Measurements from ENCODE around the gene ATF6B.
A peak's percentile ranks its signal among the peaks of the same experiment; 100 is the strongest.

Gene ATF6B

GRCh38 chr6:32174416-32174815 is 46.4 kb upstream of the ATF6B start:
- no peak for DNase-seq (ENCODE audit: low read depth)
- peak overlapping the region; percentile 96 for H3K4me3 ChIP-seq (ENCODE audit: low read depth, low read length)
- TF ChIP-seq POLR2A (IDR thresholded peaks at IDR 0.05; ENCODE audit: extremely low read depth, insufficient read length) (no peak), MYC (IDR thresholded peaks at IDR 0.05; ENCODE audit: low read depth, low read length) (no peak), CTCF (IDR thresholded peaks at IDR 0.05; ENCODE audit: low read depth, low read length) (no peak), MAX (IDR thresholded peaks at IDR 0.05; ENCODE audit: low read depth, low read length) (no peak)

GRCh38 chr6:32173051-32173727 is 45.1 kb upstream of the ATF6B start:
- H3K4me3 ChIP-seq (ENCODE audit: low read depth, low read length): no peak overlapping the region
- no peak for DNase-seq (ENCODE audit: low read depth)
- no peak for TF ChIP-seq CTCF (IDR thresholded peaks at IDR 0.05; ENCODE audit: low read depth, low read length)
- TF ChIP-seq MAX (IDR thresholded peaks at IDR 0.05; ENCODE audit: low read depth, low read length): no peak
- no peak for TF ChIP-seq POLR2A (IDR thresholded peaks at IDR 0.05; ENCODE audit: extremely low read depth, insufficient read length)
- TF ChIP-seq MYC (IDR thresholded peaks at IDR 0.05; ENCODE audit: low read depth, low read length): no peak

DNA sequence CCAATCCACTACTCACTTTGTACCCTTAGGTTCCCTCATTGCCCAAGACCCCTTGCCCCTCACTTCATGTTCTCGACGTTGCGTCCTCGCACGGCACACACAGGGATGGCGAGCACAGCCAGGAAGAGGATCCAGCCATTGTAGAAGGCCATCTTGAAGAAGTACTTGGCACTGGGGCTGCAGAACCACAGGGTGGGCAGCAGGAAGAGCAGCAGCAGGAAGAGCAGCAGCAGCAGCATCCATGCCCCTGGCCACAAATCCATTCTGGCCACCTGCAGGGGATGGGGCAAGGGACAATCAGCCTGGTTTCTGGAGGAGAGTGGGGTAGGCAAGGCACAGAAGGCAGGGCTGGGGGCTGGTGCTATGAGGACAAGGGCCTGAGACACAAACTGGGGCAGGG is 43.2 kb upstream of the ATF6B start:
- no peak overlapping the region for H3K4me3 ChIP-seq (ENCODE audit: low read depth, low read length)
- DNase-seq (ENCODE audit: low read depth): no peak
- TF ChIP-seq CTCF (IDR thresholded peaks at IDR 0.05; ENCODE audit: low read depth, low read length) (no peak), MYC (IDR thresholded peaks at IDR 0.05; ENCODE audit: low read depth, low read length) (no peak), POLR2A (IDR thresholded peaks at IDR 0.05; ENCODE audit: extremely low read depth, insufficient read length) (no peak), MAX (IDR thresholded peaks at IDR 0.05; ENCODE audit: low read depth, low read length) (no peak)

- H3K4me3 ChIP-seq (ENCODE audit: low read depth, low read length): no peak overlapping the region
- no peak for DNase-seq (ENCODE audit: low read depth)
- TF ChIP-seq CTCF (IDR thresholded peaks at IDR 0.05; ENCODE audit: low read depth, low read length) (no peak), MAX (IDR thresholded peaks at IDR 0.05; ENCODE audit: low read depth, low read length) (no peak), POLR2A (IDR thresholded peaks at IDR 0.05; ENCODE audit: extremely low read depth, insufficient read length) (no peak), MYC (IDR thresholded peaks at IDR 0.05; ENCODE audit: low read depth, low read length) (no peak)
Measured at GRCh38 chr6:32170294-32170693, 42.2 kb upstream of the ATF6B start.

- no peak overlapping the region for H3K4me3 ChIP-seq (ENCODE audit: low read depth, low read length)
- TF ChIP-seq CTCF (IDR thresholded peaks at IDR 0.05; ENCODE audit: low read depth, low read length): no peak
- no peak for TF ChIP-seq MYC (IDR thresholded peaks at IDR 0.05; ENCODE audit: low read depth, low read length)
- TF ChIP-seq MAX (IDR thresholded peaks at IDR 0.05; ENCODE audit: low read depth, low read length): no peak
- DNase-seq (ENCODE audit: low read depth): no peak
Measured at GRCh38 chr6:32168807-32169591, 41.0 kb upstream of the ATF6B start.
